Measurements from ENCODE around the gene TMEM60.

GRCh38 chr7:77799078-77799964 is 1.1 kb upstream of the TMEM60 start:
- no peak for TF ChIP-seq CTCF (IDR thresholded peaks at IDR 0.05)
- no peak for TF ChIP-seq POLR2A (IDR thresholded peaks at IDR 0.05)
